HTERT RPE-1 (cell line): ENCODE results near the gene CSMD2.
"Not testable (repeated sequence)": the region's sequence is repeated elsewhere in the genome, so short reads cannot be mapped to it uniquely, and the experiment has no call there.

Experiments
- in situ Hi-C: fragments of 300-500 bp; cut with MboI; formaldehyde crosslinking; loops from 4 replicates; pipeline ENCODE4 v1.14.3; 2020; ENCODE audit warnings: low sequenced_read_pairs

The CSMD2 gene

DNA sequence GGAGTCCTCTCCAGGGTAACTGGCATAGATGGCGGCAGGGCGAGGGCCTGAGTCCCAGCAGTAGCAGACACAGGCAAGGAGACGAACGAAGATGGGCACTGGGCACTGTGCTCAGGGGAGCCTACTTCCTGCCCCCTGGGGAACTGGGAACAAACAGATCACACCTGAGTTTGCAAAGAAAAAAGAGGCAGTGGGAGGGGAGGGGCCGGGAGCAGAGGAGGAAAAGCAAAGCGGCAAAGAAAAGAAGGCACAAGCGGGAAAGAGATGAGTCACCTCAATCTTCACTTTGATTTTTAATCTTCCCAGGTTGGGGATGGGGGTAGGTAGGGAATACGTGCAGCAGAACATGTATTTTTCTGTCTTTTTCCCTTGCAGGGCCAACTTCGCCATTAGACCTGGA is 648.6 kb downstream of the CSMD2 start:
- in situ Hi-C loops, result no loop called here

DNA sequence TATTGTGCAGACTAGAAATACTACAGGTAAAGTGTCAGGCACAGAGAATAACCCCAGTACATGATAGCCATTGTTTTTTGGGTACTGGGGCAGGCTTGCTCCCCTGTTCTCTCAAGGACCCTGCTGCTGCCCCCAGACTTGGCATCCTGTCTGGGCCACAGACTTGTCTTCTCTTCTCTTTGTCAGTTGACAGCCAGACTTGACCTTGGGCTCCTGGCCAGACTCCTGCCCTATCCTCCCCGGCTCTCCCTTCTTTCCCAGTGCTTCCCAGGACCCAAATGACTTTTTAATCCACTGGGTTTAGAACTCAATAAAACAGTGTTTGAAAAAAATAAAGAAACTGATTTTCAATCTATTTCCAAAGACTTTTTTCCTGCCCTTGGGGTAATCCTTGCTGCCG is 649.4 kb downstream of the CSMD2 start:
- in situ Hi-C loops, result no loop called here

- in situ Hi-C loops, result no loop called here
These were observed 649.9 kb downstream of the CSMD2 start for GRCh38 chr1:33515112-33515511.

GRCh38 chr1:33512226-33513011 is 652.6 kb downstream of the CSMD2 start:
- in situ Hi-C loops, result no loop called here

DNA sequence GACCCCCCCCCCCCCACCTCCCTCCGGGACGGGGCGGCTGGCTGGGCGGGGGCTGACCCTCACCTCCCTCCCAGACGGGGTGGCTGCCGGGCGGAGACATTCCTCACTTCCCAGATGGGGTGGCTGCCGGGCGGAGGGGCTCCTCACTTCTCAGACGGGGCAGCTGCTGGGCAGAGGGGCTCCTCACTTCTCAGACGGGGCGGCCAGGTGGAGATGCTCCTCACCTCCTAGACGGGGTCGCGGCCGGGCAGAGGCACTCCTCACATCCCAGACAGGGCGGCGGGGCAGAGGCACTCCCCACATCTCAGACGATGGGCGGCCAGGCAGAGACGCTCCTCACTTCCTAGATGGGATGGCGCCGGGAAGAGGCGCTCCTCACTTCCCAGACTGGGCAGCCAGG is 655.8 kb downstream of the CSMD2 start:
- in situ Hi-C loops, result not testable (repeated sequence)

DNA sequence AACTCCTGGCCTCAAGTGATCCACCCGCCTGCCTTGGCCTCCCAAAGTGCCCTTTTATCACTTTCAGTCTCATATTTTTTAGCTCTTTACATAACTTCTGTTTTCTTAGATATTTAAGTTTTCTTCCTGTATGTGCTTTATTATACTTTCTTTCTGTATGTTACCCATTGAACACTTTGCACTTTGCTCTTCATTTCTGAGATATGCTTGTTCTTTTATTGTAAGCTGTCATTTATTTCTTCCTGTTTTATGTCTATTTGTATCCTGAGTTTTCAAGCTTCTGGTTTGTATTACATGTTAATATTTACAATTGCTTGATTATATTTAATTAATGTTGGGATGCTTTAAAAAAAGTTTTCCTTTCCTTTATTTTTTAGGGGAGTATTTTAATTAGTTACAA is 656.9 kb downstream of the CSMD2 start:
- in situ Hi-C loops, result no loop called here

GRCh38 chr1:33507661-33508060 is 657.4 kb downstream of the CSMD2 start:
- in situ Hi-C loops, result no loop called here

DNA sequence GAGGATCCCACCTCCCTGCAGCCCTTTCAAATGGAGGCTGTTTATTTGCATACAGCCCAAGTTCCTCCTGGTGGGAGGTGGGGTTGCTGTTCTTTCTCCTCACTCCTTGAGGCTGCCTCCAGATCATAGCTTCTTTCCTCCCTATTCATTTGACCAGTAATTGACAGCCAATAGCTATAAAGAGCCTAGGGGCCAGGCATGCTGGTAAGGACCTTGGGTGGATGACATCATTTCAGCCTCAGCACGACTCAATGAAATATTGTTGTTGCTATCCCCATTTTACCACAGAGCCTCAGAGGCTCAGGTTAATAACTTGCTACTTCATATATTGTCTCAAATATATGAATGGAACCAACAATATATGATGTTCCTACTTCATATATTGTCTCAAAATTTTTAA is 661.5 kb downstream of the CSMD2 start:
- in situ Hi-C loops, result no loop called here

DNA sequence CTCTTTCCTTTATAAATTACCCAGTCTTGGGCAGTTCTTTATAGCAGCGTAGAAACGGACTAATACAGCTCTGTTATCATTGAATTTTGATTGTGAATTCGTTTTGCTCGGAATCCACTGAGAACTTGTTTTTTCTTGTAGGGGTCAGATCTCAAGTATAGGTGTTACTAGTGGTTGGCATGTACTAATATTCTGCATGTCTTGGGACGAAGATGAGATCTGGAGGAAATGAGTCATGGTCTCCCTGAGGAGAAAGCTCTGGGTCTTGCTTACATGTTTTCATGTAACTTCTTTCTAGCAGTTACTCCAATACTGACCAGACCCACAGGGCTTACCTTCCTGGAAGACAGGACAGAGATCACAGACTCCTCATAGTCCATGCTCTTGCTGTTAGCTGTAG is 662.3 kb downstream of the CSMD2 start:
- in situ Hi-C loops, result no loop called here

GRCh38 chr1:33501774-33502173 is 663.3 kb downstream of the CSMD2 start:
- in situ Hi-C loops, result no loop called here

- in situ Hi-C loops, result no loop called here
These were observed 663.7 kb downstream of the CSMD2 start for GRCh38 chr1:33501309-33501708.

DNA sequence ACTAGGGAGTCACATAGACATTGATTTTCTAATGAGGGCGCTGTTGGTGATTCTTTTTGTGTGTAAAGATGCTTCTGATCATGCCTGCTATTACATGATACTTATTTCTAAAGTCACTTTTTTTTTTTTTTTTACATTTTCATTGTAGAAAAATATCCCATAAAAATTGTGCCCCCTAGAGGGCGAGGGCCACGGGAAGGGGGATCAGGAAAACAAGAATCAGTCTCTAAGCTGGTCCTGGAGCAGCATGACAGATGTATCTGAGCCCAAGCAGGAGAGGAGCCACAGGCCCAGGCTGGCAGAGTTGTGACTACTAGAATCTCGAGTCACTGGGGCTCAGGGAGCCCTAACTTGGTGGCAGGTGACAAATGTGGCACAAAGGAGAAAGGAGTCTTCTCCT is 664.5 kb downstream of the CSMD2 start:
- in situ Hi-C loops, result no loop called here

DNA sequence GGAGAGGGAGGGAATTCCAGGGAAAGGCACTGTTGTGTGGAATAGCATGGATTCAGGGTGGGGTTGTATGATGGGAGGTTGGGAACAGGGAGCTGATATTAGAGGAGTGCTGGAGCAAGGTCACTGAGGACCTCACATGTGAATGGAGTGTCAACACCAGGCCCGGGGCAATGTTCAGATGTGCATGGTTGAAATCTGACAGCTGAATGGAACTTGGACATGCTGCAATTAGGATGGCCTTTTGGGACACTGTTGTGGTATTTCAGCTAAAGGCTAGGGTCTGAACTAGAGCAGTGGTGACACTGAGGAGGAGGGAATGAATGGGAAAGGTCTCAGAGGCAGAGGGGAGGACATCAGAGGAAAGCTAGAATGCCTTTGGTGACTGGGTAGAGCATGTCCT is 667.6 kb downstream of the CSMD2 start:
- in situ Hi-C loops, result no loop called here

DNA sequence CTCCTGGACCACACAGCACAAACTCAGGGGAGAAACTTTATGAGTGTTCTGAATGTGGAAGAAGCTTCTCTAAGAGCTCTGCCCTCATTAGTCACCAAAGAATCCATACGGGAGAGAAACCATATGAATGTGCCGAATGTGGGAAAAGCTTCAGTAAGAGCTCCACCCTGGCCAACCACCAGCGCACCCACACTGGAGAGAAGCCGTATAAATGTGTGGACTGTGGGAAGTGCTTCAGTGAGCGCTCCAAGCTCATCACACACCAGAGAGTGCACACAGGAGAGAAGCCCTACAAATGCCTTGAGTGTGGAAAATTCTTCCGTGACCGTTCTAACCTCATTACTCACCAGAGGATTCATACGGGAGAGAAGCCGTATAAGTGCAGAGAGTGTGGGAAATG is 670.1 kb downstream of the CSMD2 start:
- in situ Hi-C loops, result no loop called here

GRCh38 chr1:33488624-33489023 is 676.4 kb downstream of the CSMD2 start:
- in situ Hi-C loops, result no loop called here

GRCh38 chr1:33482412-33482811 is 682.6 kb downstream of the CSMD2 start:
- in situ Hi-C loops, result no loop called here

DNA sequence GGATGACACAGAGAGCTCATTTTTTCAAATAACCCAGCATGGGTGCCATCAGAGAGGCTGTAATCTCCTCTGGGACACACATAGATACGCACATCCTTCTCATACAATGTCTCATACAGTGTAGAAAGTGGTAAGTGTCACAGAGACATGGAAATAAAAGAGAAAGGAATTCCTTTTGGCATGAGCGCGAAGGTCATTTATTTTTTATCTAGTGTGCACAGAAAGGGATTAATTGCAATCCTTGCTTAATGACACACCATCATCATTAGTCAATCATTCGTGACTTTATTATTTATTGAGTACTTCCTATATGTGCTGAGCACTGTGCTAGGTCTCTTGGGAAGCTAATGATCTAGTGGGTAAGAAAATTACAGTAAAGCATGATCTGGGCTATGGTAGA is 687.6 kb downstream of the CSMD2 start:
- in situ Hi-C loops, result no loop called here

GRCh38 chr1:33473900-33474299 is 691.1 kb downstream of the CSMD2 start:
- in situ Hi-C loops, result no loop called here

- in situ Hi-C loops, result no loop called here
These were observed 692.6 kb downstream of the CSMD2 start, which contains the start of gene ZSCAN20 for GRCh38 chr1:33472269-33472980. Gene ZSCAN20, plus strand, starts transcription at chr1:33472645. Its CDS starts 6,644 bp downstream, at chr1:33479289.

GRCh38 chr1:33471416-33471815 is 693.6 kb downstream of the CSMD2 start:
- in situ Hi-C loops, result no loop called here

GRCh38 chr1:33470495-33471012 is 694.5 kb downstream of the CSMD2 start:
- in situ Hi-C loops, result no loop called here

DNA sequence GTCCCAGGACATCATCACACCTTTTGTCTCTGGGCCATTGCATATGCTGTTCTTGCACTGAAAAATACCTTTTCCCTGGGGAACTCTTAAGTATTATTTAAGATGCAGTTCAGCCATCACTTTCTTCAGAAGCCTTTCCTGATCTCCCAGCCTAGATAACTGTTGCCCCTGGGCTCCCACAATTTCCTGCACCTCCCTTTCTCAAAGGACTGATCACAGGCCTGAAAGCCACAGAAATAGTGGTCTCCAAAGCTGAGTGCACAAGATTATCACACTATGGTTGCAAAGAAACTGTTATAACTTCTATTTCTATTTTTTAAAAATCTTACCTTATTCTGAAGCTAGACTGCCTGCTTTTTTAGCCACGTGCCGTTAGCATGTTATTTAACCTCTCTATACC is 695.3 kb downstream of the CSMD2 start:
- in situ Hi-C loops, result no loop called here
